AG04450 (cell line): ENCODE data around the gene PCMT1. TPM values are rescaled to one million over a fixed set of nuclear protein-coding genes. Genes with fewer than 3 reads are reported as not detected.

Experiments
- CTCF ChIA-PET: fragments of 300-600, 350-600 bp; formaldehyde crosslinking; extraction: SDS; loops from one replicate; lab custom pipeline; 2022; ENCODE audit warnings: antibody characterized with exemption, inconsistent platforms; lab: Charles Lee
- POLR2A ChIA-PET: fragments of 350-600 bp; formaldehyde crosslinking; extraction: SDS; loops from one replicate; lab custom pipeline; 2021; ENCODE audit warnings: antibody characterized with exemption, inconsistent platforms; lab: Yijun Ruan, JAX
- DNase-seq: peaks from one replicate; pipeline ENCODE4 v3.0.0-alpha.2; 2011; ENCODE audit warnings: low read depth, low spot score
- H3K27ac ChIP-seq: one replicate; pipeline ENCODE4 v1.5.1; 2012; ENCODE audit warnings: low read depth, low read length, control low read depth
- H3K27me3 ChIP-seq: one replicate; pipeline ENCODE4 v1.6.0; 2012; ENCODE audit warnings: low read length; ENCODE audit not compliant: control insufficient read depth, insufficient read depth
- H3K4me3 ChIP-seq: 2 replicates; pipeline ENCODE4 v1.5.1; 2011; ENCODE audit warnings: mild to moderate bottlenecking, low read depth, low read length, control low read depth
- H3K9me3 ChIP-seq: 2 replicates; pipeline ENCODE4 v1.5.1; 2012; ENCODE audit warnings: low read length; ENCODE audit not compliant: control insufficient read depth, insufficient read depth
- polyA plus RNA-seq: library from polyadenylated mRNA; depleted of rRNA; stranded (reverse); fragments of >200 nt; gene quantifications from 2 replicates; pipeline ENCODE4 v1.2.3, GENCODE V29; 2011
- TF ChIP-seq, protein P1 (sequence below): IDR thresholded peaks from 2 replicates; pipeline ENCODE4 v1.5.1; 2011; ENCODE audit warnings: low read depth, low read length, control low read depth, inconsistent platforms

Gene PCMT1
- polyA plus RNA-seq, 1 experiment: 96.2 TPM

DNA sequence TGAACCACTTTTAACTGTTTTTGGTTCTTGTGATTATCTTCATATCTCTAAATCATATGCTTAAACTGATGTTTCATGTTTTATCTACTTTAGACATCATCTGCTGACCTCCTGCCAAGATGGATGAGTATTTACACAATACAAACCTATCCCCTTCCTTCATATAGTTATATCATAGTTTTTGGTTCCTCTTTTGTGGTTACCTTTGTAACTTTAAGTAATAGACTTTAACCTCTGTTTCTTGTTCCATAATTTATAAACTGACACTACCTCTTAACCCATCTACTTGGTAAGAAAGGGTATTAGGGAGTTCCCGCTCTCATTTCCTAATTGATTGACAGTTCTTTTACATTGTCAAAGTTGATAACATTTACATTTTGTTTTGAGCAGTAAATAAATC, 11.9 kb downstream of the PCMT1 start:
- DNase-seq: no peak
- TF ChIP-seq, protein P1, sequence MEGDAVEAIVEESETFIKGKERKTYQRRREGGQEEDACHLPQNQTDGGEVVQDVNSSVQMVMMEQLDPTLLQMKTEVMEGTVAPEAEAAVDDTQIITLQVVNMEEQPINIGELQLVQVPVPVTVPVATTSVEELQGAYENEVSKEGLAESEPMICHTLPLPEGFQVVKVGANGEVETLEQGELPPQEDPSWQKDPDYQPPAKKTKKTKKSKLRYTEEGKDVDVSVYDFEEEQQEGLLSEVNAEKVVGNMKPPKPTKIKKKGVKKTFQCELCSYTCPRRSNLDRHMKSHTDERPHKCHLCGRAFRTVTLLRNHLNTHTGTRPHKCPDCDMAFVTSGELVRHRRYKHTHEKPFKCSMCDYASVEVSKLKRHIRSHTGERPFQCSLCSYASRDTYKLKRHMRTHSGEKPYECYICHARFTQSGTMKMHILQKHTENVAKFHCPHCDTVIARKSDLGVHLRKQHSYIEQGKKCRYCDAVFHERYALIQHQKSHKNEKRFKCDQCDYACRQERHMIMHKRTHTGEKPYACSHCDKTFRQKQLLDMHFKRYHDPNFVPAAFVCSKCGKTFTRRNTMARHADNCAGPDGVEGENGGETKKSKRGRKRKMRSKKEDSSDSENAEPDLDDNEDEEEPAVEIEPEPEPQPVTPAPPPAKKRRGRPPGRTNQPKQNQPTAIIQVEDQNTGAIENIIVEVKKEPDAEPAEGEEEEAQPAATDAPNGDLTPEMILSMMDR: no peak
- Histone ChIP-seq H3K27me3 (no peaks in the 10 kb centered on the region), H3K9me3 (peaks cover 8% of the 10 kb centered on the region), H3K27ac (no peak overlapping the region), H3K4me3 (no peak overlapping the region)
- ChIA-PET POLR2A (no interaction called here), CTCF (no interaction called here)

DNA sequence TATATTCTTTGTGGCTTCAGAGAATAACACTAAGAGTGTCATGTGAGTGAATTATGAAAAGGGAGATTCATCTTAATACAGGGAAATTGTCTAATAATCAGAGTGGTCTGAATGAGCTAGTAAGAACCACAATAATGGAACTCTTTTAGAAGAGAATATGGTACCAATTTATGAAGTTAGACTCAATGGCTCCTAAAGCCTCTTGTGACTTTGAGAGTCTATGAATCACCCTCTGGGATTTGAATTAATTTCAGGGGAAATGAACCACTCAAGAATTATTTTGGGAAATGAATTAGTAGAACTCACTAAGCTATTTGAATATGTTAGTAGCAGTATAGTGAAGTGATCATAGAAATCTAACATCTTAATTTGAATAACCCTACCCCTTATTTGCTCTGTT, 14.3 kb downstream of the PCMT1 start:
- no peak overlapping the region for H3K27ac ChIP-seq
- H3K4me3 ChIP-seq: no peak overlapping the region
- no peaks in the 10 kb centered on the region for H3K27me3 ChIP-seq
- ChIA-PET POLR2A (no interaction called here), CTCF (interaction anchor here (0.6 to 0.9 kb wide), 2 partner anchors 18 to 154 kb away, joined by 3 to 4 read pairs; partner anchors contain the start of gene NUP43)
- DNase-seq: no peak
- H3K9me3 ChIP-seq: peaks cover 8% of the 10 kb centered on the region
- TF ChIP-seq, protein P1: no peak

DNA sequence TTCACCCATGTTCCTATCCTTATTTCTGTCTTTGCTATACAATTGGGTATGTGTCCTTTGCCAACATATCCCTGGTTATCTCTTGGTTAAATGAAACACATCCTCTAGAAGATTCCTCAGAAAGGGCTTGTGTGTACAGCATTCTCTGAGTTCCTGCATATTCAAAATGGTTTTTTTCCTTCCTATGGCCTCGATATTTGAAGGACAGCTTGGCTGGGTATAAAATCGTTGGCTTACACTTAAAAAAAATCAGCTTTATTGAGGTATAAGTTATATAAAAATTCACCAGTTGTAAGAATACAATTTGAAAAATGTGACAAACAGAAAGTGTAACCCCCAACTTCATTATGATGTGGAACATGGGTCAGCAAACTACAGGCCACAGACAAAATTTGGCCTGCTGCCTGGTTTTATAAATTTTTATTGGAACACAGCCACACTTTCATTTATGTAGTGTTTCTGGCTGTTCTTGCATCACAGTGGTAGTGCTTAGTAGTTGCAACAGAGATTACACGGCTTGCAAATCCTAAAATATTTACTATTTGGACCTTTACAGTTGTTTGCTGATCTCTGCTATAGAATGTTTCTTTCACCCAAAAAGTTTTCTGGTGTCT, 16.7 kb downstream of the PCMT1 start:
- Histone ChIP-seq H3K4me3 (no peak overlapping the region), H3K9me3 (peaks cover 8% of the 10 kb centered on the region), H3K27ac (no peak overlapping the region), H3K27me3 (no peaks in the 10 kb centered on the region)
- ChIA-PET CTCF (no interaction called here), POLR2A (no interaction called here)
- DNase-seq: no peak
- TF ChIP-seq, protein P1: no peak

DNA sequence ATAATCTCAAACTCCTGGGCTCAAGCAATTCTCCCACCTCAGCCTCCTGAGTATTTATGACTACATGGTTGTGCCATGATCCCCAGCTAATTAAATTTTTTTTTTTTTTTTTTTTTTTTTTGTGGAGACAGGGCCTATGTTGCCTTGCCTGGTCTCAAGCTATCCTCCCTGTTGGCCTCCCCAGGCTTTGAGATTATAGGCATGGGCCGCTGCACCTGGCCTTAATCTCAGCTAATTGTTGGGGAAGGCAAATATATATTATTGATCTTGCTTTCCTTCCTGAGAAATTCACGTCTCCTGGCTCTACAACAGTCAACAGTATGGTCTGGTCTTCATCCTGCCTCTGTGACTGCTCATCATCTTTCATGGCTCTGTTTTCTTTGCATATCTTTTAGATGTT, 20.1 kb downstream of the PCMT1 start:
- TF ChIP-seq, protein P1: no peak
- Histone ChIP-seq H3K4me3 (no peak overlapping the region), H3K27ac (peak overlapping the region; percentile 31), H3K27me3 (no peaks in the 10 kb centered on the region), H3K9me3 (peaks cover 6% of the 10 kb centered on the region)
- ChIA-PET POLR2A (interaction anchor here (0.6 kb wide), 1 partner anchor 19 kb away, joined by 6 read pairs; no protein-coding TSS in a partner anchor), CTCF (interaction anchor here (1.0 kb wide), 1 partner anchor 83 kb away, joined by 3 read pairs; no protein-coding TSS in a partner anchor)
- DNase-seq: no peak

DNA sequence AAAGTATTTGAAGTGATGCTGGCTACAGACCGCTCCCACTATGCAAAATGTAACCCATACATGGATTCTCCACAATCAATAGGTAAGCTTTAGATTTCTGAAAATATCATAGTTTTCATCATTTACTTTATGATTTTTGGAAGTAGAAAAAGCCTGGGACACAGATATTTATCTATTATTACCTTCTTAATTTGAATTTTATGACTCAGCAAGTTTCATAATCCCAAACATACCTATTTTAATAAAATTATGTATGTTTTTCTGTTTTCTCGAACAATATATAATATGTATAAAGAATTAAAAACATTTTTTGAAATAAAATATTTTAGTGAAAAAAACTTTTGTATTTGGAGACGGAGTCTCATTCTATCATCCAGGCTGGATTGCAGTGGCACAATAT, 21.6 kb downstream of the PCMT1 start:
- no peak for DNase-seq
- CTCF ChIA-PET: interaction anchor here (1.0 kb wide), 1 partner anchor 57 kb away, joined by 3 read pairs; no protein-coding TSS in a partner anchor

More for the DNA sequence above, 21.6 kb downstream of the PCMT1 start:
- no peak overlapping the region for H3K27ac ChIP-seq
- POLR2A ChIA-PET: interaction anchor here (0.7 kb wide), 1 partner anchor 14 kb away, joined by 3 read pairs; no protein-coding TSS in a partner anchor
- H3K9me3 ChIP-seq: no peaks in the 10 kb centered on the region
- H3K4me3 ChIP-seq: no peak overlapping the region
- no peaks in the 10 kb centered on the region for H3K27me3 ChIP-seq
- TF ChIP-seq, protein P1: no peak
